AG20443 (cell line): Measurements from ENCODE around the gene DDB1.

Experiments
- DNase-seq: peaks from one replicate; pipeline ENCODE4 v3.0.0; 2012; ENCODE audit warnings: low spot score, mixed read lengths

Gene DDB1

GRCh38 chr11:61356706-61357105, 23.8 kb upstream of the DDB1 start:
- no peak for DNase-seq

DNA sequence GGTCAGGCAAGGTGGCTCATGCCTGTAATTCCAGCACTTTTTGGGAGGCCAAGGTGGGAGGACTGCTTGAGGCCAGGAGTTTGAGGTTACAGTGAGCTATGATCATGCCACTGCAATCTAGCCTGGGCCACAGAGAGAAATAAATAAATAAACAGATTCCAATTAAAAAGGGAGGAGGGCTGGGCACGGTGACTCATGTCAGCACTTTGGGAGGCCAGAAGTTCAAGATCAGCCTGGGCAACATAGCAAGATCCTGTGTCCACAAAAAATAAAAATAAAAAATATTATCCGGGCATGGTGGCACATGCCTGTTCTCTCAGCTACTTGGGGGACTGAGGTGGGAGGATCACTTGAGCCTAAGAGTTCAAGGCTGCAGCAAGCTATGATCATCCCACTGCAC, 21.3 kb upstream of the DDB1 start:
- no peak for DNase-seq

GRCh38 chr11:61353131-61354067, 20.5 kb upstream of the DDB1 start:
- no peak for DNase-seq

- no peak for DNase-seq
Measured at GRCh38 chr11:61352038-61352437, 19.1 kb upstream of the DDB1 start.

DNA sequence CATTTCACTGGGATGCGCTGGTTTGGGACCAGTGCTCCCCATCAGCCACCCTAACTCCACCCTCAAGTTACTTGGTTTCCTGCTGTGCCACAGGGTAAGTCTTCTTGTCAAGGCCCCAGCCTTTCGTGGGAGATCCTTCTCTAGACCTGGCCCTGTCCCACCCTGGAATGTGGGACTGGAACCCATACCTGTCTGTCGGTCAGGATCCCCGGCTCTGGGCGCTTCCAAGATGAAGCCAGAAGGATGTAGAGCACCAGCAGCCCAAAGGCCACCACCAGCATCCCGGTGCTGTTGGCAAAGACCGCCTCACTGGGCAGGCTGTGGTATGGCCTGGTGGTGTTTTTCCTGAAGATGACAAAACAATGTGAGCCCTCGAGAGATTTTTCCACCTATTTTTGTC, 17.9 kb upstream of the DDB1 start:
- DNase-seq, result no peak

DNA sequence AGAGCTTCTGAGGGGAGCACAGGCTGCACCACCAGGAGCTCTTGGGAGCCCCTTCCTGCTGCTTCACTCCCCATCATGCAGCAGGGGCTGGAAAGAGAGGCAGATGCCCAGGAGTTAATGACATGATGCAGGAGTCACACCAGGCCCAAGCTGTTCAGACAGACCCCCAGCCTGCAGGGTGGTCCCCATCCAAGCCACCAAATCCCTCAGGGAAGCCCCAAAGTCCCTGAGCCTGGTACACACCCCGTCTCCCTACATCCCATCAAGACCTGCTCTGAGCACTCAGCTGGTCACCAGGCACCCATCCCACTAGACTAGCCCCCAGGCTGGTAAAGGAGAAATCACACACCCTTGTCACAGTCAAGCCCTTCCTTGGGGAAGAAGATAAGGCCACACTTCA, 17.4 kb upstream of the DDB1 start:
- DNase-seq, result no peak

DNA sequence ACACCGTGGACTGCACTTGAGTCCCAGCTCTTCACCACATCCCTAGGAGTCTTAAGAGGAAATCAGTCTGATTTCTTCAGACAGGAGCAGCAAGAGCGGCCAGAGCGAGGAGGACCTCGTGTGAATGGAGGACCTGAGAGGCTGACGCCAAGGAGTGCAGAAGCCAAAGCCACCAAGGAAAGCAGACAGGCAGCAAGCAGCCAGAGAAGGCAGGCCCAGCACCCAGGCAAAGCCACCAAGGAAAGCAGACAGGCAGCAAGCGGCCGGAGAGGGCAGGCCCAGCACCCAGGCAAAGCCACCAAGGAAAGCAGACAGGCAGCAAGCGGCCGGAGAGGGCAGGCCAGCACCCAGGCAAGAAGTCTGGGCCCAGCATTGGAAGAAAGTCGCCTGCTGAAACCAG, 17.0 kb upstream of the DDB1 start:
- DNase-seq, result no peak

- no peak for DNase-seq
Measured at GRCh38 chr11:61349189-61349751, 16.4 kb upstream of the DDB1 start.

DNA sequence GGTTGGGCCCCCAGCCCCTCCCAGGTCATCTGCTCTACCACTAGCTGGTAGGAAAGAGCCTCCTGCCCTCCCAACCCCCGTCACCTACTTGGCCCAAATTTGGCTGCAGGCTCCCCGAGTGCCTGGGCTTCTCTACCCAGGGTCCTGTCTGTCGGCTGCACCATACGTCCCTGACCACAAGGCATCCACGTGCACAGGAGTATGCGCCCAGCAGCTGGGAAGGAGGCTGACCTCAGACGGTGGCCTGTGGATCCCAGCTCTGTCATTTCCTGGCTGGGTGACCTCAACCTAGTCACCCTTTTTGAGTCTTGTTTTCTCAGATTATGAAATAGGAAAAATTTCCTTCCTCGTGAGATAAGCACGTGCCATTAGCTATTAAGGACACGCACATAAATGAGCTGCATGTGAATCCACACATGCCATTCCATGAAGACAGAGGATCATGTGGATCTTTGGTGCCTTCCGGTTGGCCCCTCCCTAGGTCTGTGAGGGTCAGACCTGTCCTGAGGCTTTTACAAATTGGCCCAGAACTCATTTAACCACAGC, 15.1 kb upstream of the DDB1 start:
- no peak for DNase-seq

DNA sequence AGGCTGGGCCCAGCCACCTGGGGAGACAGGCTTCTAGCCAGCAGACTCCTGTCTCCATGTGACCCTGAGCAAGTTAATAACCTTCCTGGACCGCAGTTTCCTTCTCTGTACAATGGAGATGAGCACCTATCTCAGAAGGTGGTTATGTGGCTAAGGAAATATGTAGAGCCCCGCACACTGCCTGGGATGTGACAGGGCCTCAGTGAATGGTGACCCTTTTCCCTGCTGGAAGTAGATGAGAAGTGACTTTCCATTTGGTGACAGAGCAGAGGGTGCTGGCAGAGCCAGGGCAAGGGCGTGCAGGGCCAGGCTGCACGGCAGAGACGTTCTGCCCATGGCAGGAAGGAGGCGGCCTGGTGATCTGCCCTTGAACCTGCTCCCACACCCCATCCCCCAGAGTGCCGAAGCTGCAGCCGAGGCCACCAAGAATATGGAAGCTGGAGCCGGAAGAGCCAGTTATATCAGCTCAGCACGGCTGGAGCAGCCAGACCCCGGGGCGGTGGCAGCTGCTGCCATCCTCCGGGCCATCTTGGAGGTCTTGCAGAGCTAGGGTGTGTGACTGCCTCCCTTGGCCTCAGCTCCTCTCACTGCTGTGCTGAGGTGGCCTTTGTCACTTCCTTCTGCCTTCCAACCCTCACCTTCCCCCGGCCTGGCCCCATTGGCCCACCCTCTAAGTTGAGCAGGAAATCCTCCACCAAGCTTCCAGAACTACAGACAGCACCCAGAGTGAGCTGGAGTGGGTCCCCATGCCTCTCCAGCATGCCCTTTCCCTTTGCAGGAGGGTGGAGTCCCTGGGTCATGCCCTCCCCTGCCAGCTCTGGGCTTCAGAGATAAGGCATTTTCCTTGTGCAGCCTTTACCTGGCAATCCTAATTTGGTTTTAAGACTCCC, 13.3 kb upstream of the DDB1 start:
- no peak for DNase-seq

- peak; percentile 73 for DNase-seq
Measured at GRCh38 chr11:61345170-61345610, 12.3 kb upstream of the DDB1 start.

GRCh38 chr11:61343792-61344745, 11.2 kb upstream of the DDB1 start:
- DNase-seq, result no peak

DNA sequence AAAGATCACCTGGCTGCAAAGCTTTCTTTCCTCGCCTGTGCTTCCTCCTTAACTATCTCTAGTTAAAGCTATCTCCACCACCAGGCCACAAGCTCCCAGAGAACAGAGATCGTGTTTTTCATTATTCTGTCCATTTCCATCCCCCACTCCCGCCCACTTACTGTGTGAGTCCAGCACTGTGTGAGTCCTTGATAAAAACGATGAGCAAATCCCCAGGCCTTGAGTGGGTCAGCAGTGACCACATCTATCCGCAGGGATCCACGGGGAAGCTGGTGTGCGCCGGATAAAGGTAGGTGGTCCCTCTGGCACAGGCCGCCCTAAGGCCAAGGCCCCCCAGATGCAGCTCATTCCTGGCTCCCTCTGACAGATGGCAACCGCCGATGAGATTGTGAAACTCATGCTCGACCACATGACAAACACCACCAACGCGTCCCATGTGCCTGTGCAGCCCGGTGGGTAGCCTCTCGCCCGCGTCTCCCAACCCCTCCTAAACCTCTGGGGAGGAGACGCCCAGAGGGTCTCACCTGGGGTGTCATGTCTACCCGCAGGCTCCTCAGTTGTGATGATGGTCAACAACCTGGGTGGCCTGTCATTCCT, 9.4 kb upstream of the DDB1 start:
- DNase-seq, result no peak

DNA sequence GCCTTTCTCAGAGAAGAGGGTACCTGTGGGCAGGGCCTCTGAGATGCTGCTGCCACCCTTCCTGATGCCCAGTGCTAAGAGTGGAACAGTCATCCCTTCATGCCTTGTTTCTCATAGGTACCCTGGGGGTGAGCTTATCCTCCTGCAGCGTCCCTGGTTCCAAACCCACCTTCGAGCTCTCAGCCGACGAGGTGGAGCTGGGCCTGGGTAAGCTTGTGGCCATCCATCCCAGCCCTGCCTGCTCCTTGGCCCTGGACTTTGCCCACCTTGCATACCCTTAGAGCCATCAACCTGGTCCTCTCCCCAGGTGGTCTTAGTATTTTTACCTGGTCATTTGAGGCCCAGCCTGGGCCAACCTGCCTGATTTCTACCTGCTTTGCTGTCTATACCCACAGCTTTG, 8.8 kb upstream of the DDB1 start:
- no peak for DNase-seq

- no peak for DNase-seq
Measured at GRCh38 chr11:61340979-61341378, 8.1 kb upstream of the DDB1 start.

DNA sequence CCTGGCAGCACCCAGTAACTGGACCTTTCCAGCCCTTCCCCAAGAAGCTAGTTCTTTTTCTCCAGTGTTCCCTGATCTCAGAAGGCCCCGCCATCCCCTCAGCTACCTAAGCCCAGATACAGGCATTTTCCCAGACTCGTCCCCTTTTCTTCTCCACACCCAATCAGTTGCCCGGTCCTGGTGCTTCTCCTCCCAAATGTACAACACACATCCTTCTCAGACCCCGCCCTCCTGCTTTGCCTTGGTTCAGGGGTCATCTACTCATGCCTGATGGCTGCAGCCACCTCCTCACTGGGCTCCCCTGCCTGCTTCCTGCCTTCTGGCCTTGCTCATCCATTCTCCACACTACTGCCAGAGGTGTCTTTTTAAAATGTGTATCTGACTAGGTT, 6.6 kb upstream of the DDB1 start:
- no peak for DNase-seq

DNA sequence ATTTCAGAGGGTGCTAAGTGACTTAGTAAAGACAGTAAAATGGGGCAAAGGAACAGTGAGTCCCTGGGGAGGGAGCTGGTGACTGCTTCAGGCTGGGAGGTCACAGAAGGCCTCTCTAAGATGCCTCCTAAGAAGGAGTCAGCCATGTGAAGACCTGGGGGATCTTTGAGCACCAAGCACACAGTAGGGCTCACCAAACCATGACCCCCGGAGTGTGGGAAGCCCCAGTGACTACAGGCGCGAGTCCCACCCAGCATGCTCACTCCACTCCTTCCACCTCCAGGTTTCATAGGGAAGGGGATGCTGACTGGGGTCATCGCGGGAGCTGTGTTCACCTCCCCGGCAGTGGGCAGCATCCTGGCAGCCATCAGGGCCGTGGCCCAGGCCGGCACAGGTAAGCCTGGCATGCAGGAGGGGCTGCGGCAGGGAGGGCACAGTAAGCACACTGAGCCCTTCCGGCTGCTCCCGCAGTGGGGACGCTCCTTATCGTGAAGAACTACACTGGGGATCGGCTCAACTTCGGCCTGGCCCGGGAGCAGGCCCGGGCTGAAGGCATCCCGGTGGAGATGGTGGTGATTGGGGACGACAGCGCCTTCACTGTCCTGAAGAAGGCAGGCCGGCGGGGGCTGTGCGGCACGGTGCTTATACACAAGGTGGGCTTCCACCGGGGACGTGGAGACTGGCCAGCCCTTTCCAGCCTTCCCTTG, 6.0 kb upstream of the DDB1 start:
- no peak for DNase-seq

DNA sequence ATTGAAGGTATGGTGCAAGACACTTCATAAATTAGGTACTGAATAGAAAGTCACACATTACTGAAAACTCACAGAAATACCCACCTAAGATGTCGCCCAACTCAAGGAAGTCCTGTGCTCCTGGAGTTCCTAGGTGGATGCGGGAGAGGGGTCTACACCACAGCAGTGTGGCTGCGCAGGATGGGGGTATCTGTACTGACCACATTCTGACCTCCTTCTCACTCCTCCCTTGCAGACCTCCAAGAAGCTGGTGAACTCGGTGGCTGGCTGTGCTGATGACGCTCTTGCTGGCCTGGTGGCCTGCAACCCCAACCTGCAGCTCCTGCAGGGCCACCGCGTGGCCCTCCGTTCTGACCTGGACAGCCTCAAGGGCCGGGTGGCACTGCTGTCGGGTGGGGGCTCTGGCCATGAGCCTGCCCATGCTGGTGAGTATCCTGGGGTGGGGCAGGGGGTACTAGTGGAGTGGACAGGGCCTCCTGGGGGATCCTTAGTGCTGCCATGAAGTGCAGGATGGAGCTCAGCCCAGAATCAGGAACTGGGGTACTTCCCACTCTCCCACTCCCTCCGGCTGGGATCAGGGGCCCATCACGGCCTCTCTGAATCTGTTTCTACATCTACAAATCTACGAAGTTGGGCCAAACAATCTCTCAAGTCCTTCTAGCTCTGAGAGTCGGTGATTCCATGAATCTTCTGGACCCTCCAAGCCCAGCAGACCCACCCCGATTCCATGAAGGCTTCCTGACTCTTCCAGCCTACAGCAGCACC, 5.0 kb upstream of the DDB1 start:
- DNase-seq, result no peak

- DNase-seq, result peak; percentile 91
Measured at GRCh38 chr11:61336171-61336935, 3.4 kb upstream of the DDB1 start.
